Right kidney (tissue), 9 donors: ENCODE data around the gene KBTBD8.

Experiments
- DNase-seq: peaks from one replicate; pipeline ENCODE4 v3.0.0-alpha.2; 2016
- long read RNA-seq, 8 donors: transcript quantifications; one replicate each; lab custom pipeline, GENCODE V29; 2026

The KBTBD8 gene, protein sequence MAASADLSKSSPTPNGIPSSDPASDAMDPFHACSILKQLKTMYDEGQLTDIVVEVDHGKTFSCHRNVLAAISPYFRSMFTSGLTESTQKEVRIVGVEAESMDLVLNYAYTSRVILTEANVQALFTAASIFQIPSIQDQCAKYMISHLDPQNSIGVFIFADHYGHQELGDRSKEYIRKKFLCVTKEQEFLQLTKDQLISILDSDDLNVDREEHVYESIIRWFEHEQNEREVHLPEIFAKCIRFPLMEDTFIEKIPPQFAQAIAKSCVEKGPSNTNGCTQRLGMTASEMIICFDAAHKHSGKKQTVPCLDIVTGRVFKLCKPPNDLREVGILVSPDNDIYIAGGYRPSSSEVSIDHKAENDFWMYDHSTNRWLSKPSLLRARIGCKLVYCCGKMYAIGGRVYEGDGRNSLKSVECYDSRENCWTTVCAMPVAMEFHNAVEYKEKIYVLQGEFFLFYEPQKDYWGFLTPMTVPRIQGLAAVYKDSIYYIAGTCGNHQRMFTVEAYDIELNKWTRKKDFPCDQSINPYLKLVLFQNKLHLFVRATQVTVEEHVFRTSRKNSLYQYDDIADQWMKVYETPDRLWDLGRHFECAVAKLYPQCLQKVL
- long read RNA-seq, donor 1, full-length matches to known transcripts, result 1 of 1 reads
- long read RNA-seq, donor 1, partial matches to known transcripts, result 0 of 1 reads
- long read RNA-seq, donor 1, other reads (novel, unspliced or antisense), result 0 of 1 reads
- long read RNA-seq, donor 2, result 0 reads
- long read RNA-seq, donor 3, result 0 reads
- long read RNA-seq, donor 4, result 0 reads
- long read RNA-seq, donor 5, result 0 reads
- long read RNA-seq, donor 6, result 0 reads
- long read RNA-seq, donor 7, full-length matches to known transcripts, result 1 of 1 reads
- long read RNA-seq, donor 7, partial matches to known transcripts, result 0 of 1 reads
- long read RNA-seq, donor 7, other reads (novel, unspliced or antisense), result 0 of 1 reads
- long read RNA-seq, donor 8, result 0 reads

DNA sequence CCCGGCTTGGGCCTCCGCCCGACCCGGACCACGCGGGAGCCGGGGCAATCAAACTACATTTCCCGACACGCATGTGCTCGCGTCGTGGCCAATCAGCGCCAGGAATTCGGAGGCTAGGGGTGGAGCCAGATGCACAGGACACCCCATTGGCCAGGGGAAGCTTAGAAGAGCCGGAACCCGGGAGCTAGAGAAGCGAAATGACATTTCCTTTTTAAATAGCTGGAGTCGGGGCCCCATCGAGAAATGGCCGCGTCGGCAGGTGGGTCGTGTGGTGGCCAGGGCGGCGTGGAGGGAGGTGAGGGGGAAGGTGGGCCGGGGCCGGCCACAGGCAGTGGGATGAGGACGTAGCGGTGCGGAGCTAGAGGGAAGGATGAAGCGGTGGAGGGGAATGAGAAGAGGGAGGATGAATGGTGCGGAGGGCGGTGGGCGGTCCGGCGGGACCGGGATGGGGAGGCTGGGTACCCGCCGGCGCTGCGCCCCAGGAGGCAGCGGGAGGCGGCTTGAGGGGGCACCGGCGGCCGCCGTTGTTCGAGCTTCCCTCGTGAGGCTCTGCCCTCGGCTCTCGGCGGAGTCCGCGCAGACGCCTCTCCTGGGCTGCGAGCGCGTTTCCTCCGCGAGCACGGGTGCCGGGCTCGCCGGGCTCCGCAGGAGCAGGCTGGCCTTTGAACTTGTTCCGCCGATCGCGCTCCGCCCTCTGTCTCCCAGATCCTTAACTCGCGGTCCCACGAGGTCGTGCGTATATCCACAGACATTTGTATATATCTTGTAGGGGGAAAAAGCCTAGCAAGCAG is at the start of gene KBTBD8:
KBTBD8 (plus strand) TSS at position 195 of the 791 bp plus-strand sequence; CDS start at position 244, 49 bp downstream.
- peak; percentile 86 for DNase-seq

DNA sequence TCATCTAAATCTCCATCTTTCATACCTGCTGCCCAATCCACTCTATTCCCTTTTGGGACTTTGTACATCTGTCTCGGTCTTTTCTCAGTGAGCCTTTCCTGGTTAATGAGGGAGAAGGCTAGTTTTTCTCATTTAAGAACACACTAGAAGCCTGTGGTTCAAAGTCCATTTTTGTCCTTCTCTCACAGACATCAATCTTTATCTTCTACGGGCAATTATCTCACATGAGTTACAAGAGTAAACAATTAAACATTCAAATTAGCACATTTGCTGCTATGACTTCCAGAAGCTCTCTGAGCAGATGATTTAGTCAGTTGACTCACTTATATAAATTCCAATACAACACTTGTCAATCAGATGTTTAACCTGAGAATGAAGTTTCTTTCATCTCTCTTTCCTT is 49.3 kb upstream of the KBTBD8 start:
- DNase-seq, result no peak

DNA sequence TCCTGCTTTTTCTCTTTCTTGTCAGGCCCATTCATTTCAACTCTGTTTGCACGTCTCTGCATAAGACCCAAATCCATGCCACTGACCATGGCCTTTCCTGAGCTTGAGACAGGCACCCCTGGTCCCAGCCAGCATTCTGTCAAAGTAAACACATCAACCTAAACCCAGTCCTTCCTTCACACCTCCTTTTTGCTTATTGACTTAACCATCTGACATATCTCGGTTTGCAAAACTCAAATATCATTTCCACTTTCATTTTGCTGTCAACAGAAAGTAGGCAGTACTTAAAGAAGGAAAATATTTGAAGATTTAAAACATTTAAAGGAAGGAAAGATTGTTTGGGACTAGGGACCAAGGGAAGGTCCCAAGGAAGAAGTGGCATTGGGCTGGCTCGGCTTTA is 48.2 kb upstream of the KBTBD8 start:
- no peak for DNase-seq

DNA sequence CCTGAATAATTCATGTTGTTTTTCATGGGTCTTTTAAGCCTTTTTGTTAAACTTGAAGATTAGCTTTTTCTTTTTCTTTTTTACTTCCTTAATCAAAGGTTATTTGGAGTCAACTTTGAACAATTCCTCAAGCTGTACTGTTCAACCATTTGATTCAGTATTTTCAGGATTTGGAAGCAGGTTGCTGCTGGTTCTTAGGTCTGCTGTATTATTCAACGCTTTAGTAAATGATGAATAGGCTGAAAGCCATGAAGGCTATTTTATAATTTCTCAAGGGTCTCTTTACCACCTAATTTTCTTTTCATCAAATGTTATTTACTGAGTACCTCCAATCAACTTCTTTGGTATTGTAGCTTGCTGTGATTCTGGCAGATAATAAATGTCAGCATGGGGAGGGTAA is 45.8 kb upstream of the KBTBD8 start:
- DNase-seq, result no peak

DNA sequence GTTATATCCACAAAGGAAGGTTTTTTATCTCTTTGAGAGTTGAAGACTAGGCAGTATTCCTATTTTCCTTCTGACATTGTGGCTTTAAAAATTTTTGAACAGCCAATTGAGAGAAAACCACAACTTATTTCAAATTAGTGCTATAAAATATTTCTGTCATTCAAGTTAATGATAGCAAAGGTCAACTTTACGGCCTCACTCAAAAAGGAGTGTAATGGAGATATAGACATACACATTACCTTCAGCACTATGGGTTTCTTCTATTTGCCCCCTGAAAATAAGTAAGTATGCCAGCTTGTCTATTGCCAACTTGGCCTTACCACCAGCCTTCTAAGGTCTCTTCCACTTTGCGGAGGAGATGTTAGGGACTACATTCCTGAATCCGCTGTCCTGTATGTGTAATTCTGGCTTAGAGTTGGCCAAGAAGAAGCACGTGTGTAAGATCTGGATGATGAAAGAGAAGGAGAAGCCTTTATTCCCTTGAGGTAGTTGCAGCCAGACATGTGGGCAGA is 44.1 kb upstream of the KBTBD8 start:
- DNase-seq, result no peak

DNA sequence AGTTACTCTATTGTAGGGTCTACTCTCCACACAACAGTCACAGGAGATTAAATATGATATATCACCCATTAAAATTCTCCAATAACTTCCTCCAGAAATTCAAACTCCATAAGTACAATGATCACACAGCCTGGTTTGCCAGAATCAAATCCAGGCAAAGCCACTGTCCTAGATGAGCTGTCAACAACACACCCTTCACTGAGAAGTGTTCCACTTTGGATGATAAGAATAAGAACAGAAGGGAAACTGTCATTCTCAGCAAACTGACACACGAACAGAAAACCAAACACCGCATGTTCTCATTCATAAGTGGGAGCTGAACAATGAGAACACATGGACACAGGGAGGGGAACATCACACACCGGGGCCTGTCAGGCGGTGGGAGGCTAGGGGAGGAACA is 41.4 kb upstream of the KBTBD8 start:
- no peak for DNase-seq

DNA sequence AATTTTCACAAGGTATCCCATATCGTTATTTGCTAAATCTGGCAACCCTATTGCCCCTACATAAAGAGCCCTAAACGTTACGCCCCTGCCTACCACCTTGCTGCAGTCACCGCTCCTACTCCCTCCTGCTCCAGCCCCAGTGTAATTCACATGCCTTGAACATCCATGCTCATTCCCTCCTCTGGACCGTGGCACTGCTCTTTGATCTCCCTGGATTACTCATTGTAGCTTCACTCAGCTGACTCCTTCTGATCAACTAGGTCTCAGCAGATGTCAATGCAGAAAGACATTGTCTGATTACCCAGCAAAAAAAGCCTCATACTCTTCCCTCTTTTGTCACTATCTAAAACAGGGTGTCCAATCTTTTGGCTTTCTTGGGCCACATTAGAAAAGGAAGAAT is 40.7 kb upstream of the KBTBD8 start:
- DNase-seq, result no peak

DNA sequence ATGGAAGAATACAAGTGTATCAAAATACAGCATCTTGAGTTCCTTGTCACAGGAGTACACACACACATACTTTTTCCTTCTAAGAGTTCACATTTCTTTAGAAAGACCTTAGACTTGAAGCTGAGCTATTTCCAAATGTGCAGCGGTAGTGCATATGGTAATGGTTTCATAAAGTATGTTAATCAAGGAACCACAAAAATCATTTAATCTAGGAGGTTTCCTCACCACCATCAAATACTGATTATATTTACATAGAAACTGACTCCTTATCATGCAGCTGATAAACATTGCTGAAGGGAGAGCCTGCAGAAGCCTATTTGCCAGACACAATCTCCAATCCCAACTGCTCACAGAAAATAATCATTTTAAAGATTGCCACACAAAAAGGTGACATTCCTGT is 40.0 kb upstream of the KBTBD8 start:
- DNase-seq, result no peak

DNA sequence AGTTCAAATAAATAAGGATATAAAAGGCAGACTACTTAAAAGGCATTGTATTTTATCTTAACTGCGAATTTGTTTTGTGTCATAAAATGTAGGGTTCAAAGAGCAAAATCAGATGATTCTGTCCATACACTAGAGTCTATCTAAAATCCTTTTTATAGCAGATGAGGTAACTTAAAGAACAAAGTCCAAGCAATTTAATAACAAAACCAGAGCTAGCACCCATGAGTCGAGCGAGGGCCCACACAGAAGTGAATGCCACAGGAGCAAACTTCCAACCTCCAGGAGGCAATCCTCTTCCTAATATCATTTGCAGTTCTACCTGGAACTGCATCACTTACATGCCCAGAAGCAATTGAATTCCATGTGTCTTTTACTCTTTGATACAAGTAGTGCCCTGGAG is 35.4 kb upstream of the KBTBD8 start:
- DNase-seq, result no peak

DNA sequence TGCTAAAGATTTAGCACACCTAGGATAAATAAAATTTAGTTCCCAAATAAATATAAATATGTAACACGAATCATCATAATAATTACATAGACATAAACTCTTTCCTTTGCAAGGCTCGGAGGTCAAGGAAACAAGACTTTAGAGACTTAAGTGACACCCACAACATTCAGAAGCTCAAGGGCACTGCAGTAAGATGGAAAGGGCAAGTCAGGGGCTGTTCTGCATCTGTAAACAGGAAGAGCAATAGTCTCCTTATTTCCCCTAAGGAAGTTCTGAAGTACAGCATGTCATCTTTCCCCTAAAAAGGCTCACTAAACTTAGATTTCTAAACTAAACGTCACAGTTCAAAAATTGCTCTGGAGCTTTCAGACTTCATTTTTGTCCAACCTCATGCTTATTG is 26.9 kb upstream of the KBTBD8 start:
- DNase-seq, result no peak

DNA sequence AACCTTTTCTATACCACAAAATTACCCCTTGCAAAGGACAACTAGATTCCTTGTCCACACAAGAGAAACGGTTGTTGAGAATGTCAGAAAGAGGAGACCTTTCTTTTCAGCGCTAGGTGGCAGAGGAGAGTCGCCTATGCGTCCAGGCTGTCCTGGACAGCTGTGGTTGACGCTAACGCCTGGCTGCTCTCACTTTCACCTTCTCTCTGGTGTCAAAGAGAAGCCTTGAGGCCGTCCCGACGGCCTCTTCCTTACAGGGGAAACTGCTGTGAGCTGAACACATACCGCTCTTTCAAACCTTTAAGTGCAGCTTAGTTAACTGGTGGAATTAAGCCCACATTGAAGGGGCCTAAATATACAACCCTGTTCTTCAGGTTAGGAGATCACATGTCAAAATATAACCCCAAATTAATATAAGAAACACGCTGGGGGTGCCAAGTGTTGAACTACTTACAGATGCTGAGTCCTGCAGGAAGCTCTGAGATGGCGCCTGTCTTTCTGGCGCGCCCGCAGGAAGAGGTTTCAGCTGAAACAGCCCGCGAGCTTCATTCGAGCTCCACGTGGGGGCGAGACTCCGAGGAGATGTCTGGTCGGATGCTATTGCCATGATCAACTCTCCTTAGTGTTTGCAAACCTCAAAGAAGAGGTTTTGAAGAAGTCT is 26.1 kb upstream of the KBTBD8 start:
- DNase-seq, result peak; percentile 43

DNA sequence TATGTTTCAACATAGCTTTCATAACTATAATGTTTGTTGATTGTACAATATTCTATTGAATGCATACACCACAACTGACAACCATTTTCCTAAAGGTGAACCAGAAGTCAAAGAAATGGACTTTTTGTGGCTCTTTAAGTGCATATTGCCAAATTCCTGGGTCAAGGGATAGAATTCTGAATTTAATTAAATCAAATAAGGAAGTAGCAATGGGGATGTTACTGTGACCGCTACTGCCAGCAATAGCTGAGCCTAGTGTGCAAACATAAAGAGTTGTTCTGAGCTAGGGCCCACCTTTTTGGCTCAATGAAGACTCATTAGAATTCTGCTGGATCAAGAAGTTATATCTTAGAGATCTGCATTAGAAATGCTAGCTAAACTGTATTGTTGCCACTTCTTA is 17.3 kb upstream of the KBTBD8 start:
- DNase-seq, result no peak

DNA sequence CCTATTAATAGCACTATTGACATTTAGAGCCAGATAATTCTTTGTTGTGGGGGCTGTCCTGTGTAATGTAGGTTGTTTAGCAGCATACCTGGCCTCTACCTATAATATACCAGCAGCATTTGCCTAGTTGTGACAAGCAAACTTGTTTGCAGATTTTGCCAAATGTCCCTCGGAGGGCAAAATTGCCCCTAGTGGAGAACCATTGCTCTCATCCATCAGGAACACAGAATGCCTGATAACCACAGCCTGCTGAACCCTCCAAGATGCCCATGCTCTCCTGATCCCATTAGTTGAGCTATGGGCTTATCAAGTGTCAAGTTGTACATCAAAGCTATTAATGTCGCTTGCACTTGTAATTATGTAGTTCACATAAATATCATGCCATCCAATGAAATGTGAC is 15.0 kb upstream of the KBTBD8 start:
- no peak for DNase-seq

DNA sequence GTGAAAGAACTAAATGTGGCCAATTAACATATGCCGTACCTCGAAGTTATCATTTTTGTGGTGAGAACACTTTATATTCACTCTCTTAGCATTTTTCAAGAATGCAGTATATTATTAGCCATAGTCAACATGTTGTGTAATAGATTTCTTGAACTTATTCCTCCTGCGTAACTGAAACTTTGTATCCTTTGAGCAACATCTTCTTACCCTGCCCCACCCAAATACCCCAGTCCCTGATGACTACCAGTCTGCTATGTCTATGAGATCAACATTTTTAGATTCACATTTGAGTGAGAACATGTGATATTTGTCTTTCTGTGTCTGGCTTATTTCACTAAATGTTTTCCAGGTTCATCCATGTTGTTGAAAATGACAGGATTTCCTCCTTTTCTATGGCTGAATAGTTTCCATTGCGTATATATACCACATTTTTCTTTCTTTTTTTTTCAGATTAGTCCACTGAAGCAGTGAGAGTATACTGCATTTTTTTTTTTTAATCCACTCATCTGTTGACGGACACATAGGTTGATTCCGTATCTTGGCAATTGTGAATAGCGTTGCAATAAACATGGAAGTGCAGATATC is 12.7 kb upstream of the KBTBD8 start:
- DNase-seq, result no peak

DNA sequence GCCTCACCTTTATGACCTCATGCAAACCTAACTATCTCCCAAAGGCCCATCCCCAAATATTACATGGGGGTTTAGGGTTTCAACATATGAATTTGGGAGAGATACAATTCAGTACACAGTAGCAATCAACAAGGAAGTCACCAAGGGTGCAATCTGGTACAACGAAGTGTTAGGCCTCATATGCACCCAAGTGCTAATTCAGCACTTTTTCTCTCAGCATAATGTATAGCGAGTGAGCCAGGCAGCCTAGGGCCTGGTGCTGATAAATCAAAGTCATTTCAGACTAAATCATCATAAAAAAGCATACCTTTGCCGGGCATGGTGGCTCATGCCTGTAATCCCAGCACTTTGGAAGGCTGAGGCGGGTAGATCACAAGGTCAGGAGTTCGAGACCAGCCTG is 11.7 kb upstream of the KBTBD8 start:
- no peak for DNase-seq

DNA sequence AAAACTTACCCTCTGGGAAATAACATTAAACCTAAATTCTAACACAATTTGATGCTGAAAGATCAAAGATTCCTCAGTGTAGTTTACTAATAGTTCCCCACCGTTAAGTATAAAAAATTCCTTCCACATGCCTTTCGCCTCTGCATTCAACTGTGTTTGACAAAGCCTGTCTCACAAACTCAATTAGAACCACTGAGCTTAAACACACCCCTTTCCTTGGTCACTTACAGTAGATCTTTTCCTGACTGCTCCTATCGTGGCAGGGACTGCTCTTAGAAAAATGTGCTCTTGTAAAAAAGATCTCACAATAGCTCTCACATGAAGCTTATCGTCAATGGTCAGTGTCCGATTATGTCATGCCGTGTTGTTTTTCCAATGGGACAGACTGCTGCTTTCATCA is 8.9 kb upstream of the KBTBD8 start:
- DNase-seq, result no peak

DNA sequence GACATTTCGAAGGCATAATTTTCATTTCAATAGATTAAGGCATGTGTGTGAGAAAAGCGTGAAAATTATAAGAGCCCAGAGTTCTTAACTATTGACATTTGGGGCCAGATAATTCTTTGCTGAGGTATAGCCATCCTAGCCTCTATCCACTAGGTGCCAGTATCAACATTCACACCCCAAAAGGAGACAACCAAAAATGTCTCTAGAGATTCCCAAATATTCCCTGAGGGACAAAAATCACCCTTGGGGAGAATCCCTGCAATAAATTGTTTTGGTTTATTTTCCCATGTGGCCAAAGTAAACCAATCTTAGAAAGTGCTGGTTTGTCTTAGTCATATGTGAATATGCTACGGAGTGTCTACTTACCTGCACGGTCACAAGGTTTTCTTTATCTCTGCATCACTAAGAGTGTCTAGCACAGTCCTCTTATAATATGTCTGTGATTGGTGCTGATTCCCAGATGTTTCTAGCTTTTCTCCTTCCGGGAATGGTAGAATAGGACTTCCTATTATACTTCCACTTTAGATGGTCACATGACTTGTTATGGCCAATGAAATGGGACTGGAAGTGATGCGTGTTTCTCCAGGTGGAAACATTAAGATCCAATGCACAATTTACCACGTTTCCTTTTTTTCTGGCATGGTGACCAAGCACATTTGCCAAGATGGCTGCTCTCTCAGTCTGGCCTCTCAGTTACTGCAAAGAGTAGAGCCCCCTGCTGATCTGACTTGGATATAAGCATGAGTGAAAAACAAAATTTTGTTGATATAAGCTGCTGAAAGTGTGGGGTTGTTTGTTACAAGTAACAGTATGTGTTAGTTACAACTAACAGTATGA is 8.0 kb upstream of the KBTBD8 start:
- no peak for DNase-seq

DNA sequence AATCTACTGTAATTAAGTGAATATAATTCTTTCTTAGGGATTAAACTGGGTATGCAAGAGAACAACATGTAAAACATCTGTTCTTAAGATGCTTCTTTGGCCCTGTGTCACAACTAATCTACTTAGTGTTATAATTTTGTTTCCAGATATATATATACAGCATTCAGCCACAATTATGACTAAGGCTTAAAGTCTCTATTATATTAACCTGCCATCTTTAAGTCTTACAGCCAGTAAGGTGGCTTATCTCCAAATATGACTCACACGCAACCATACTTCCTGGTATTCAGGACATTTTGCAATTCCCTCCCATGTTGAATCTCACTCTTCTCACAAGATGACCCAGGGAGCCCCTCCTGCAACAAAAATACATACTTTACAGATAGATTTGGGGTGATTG is 6.6 kb upstream of the KBTBD8 start:
- DNase-seq, result no peak

DNA sequence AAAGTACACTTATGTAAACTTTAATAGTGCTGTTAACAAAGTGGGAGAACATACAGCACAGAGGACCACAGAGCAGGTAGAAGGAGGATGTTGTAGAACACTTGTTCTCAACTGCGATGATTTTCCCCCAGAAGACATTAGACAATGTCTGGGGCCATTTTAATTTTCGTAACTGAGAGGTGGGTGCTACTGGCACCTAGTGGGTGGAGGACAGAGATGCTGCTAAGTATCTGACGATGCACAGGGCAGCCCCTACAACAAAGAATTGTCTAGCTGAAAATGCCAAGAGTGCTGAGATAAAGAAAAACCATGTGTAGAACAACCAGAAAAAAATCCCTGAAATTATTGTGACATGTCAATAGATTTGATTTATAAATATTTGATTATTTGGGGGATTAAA is 5.0 kb upstream of the KBTBD8 start:
- DNase-seq, result no peak

DNA sequence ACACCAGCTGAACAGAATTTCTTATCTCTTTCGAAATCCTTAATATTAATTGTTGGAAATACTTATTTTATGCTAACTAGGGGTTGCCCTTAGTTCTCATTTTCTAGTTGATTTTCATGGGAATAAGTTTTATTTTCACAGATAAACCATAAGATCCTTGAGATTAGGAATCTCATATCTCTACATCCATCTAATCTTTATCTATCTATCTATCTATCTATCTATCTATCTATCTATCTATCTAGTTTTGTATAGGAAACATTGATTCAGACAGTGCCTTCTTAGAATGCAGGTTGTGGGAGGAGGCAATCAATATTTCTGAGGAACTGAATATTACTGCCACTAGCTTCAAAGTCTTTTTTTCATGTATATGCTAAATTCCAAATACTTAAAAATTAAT is 3.5 kb upstream of the KBTBD8 start:
- DNase-seq, result no peak

DNA sequence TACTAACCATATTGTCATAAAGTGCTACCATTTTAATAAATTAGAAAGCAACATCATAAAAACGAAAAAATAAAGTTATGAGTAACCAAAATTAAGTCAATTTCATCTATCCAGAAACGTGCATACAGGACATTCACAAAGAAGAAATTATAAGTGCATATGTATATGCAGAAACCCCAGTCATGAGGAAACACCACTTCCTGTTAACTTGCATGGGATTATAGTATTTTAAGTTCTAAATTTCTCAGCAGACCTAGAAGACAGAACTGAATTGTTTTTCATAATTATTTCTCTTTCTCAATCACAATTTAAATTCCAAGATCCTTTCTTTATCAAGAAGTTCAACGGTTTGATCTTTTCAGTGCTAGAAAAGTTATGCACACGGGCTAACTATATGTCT is 1.4 kb upstream of the KBTBD8 start:
- no peak for DNase-seq
